H1 (cell line): Measurements from ENCODE around the gene DDR2. TPM values are rescaled to one million over a fixed set of nuclear protein-coding genes. Genes with fewer than 3 reads are reported as not detected.

ENCODE experiments used
- BRCA1 ChIP-seq: IDR thresholded peaks from 2 replicates; pipeline ENCODE4 v1.6.1; 2012; ENCODE audit warnings: low read depth, low read length, improper control_type of control experiment
- GTF2F1 ChIP-seq: IDR thresholded peaks from 2 replicates; pipeline ENCODE4 v1.6.1; 2012; ENCODE audit warnings: low read depth, low read length, improper control_type of control experiment, borderline replicate concordance
- JUND ChIP-seq: IDR thresholded peaks from 2 replicates; pipeline ENCODE4 v1.6.1; 2011; ENCODE audit warnings: mild to moderate bottlenecking, improper control_type of control experiment, low read length
- SP1 ChIP-seq: IDR thresholded peaks from 2 replicates; pipeline ENCODE4 v1.6.1; 2011; ENCODE audit warnings: low read depth, low read length
- SUZ12 ChIP-seq: fragments of 200-600 bp; sonication (generic); IDR thresholded peaks from 2 replicates; pipeline ENCODE4 v1.6.1; 2012; ENCODE audit warnings: mild to moderate bottlenecking, inconsistent platforms, low read length, moderate library complexity, mixed read lengths
- polyA plus RNA-seq, 7 experiments: library from polyadenylated mRNA; depleted of rRNA in 3 of 7; stranded (reverse) in 5 of 7; unstranded in 2 of 7; fragments of >200 nt in 5 of 7; fragments of 200-250 nt in 2 of 7; gene quantifications; 1 replicate in 5 of 7; 2 replicates in 1 of 7; 4 replicates in 1 of 7; pipeline versions ENCODE4 v1.2.1 to v1.2.3, GENCODE V29; 2011 to 2013; ENCODE audit warnings: missing spikeins in 2 of 7, mixed read lengths in 2 of 7
- total RNA-seq: library from RNA; stranded (reverse); fragmentation: NEBNext Ultra II Directional; extraction: Animal tissue kit (Norgen Biotek cat#: 25700); gene quantifications from 2 replicates; pipeline ENCODE4 v1.2.1, GENCODE V29; 2021

DDR2 gene
- total and polyA plus RNA-seq, 2 of the 8 experiments (the other 6 are each of a cell fraction or from before 2014, with no cell fraction given), result 1.00 to 2.1 TPM

DNA sequence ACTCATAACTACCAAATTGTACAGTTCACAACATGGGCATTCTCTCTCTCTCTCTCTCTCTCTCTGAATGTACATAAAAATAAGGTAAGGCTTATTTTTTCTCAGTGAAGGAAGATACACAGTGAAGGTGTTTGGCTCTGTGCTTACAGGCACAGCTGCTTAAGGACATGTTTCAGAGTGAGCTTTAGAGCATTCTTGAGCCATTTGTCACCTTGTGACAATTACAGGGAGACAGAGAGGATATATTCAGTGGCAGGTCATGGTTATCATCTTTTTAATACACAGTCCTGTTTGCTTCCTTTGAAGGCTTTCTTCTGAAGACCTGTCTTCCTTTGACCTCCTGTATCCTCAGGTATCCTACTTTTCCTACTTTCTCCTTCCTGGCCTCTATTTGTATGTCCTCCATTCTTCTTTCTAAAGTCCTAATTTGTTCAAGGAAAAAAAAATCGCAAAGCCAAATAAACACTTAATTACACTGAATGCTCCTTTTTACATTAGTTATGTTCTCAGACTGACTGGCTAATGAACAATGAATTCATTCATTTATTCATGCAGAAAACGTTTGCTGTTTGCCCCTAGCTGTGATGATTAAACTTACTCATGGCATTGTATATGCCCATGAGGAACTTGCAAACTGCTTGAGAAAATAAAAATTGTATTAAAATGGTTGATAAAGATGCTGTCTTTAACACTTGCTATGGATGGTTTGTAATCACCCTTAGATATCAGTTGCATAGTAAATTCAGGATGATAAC is 191.7 kb downstream of the DDR2 start (continued):
- TF ChIP-seq JUND (no peak), GTF2F1 (no peak), SUZ12 (no peak), BRCA1 (no peak), SP1 (no peak)
